Transverse colon (tissue), 3 donors: ENCODE results near the gene SLC7A14.

Experiments used
- CTCF ChIP-seq, 5 experiments: fragments of 200-600 bp in 3 of 5; fragments of 450-650 bp in 2 of 5; sonication (generic) in 3 of 5; IDR thresholded peaks; 1 replicate in 2 of 5; 2 replicates in 3 of 5; pipeline ENCODE4 v1.5.1; 2016 to 2017; ENCODE audit warnings: antibody characterized with exemption in 5 of 5, inconsistent platforms in 3 of 5, mild to moderate bottlenecking in 2 of 5, moderate library complexity in 1 of 5
- POLR2A ChIP-seq: fragments of 450-650 bp; IDR thresholded peaks from one replicate; pipeline ENCODE4 v1.6.1; 2016; ENCODE audit warnings: antibody characterized with exemption, mild to moderate bottlenecking, moderate library complexity

- TF ChIP-seq CTCF (IDR thresholded peaks at IDR 0.05) = no peak
- no peak for TF ChIP-seq POLR2A
Observed at GRCh38 chr3:170513642-170514041, 72.2 kb downstream of the SLC7A14 start.
